K562 (cell line): ENCODE results near the gene SPHK1.

Experiments used
- ATF7 ChIP-seq: fragments of 450-650 bp; IDR thresholded peaks from 2 replicates; pipeline ENCODE4 v1.7.1; 2014; ENCODE audit warnings: mild to moderate bottlenecking, moderate library complexity
- CTCF ChIP-seq, 3 experiments: IDR thresholded peaks in 2 of 3; conservative IDR thresholded peaks in 1 of 3; 2 replicates each; pipeline ENCODE4 v1.5.1; 2011 to 2012; ENCODE audit warnings: low read length in 3 of 3, mild to moderate bottlenecking in 3 of 3, control low read depth in 2 of 3, improper control_type of control experiment in 1 of 3, inconsistent platforms in 1 of 3, low read depth in 1 of 3, mixed read lengths in 1 of 3, moderate library complexity in 1 of 3; ENCODE audit not compliant: insufficient read depth in 2 of 3
- JUN ChIP-seq, 2 experiments: sonication (generic) in 1 of 2; formaldehyde crosslinking in 1 of 2; IDR thresholded peaks; 2 replicates each; pipeline versions ENCODE4 v1.6.1 to v1.8.0; 2012 to 2022; ENCODE audit warnings: borderline replicate concordance in 2 of 2, mild to moderate bottlenecking in 2 of 2, improper control_type of control experiment in 1 of 2, low read depth in 1 of 2, low read length in 1 of 2, missing genetic modification reagents in 1 of 2
- LARP7 ChIP-seq: fragments of 450-650 bp; IDR thresholded peaks from 2 replicates; pipeline ENCODE4 v1.6.1; 2016
- SIX5 ChIP-seq, 2 experiments: IDR thresholded peaks; 2 replicates each; pipeline ENCODE4 v1.6.1; 2011; ENCODE audit warnings: low read length in 2 of 2, borderline replicate concordance in 1 of 2, low read depth in 1 of 2, mild to moderate bottlenecking in 1 of 2, moderate library complexity in 1 of 2; ENCODE audit not compliant: insufficient read depth in 1 of 2
- TAF1 ChIP-seq: IDR thresholded peaks from 2 replicates; pipeline ENCODE4 v1.6.1; 2011; ENCODE audit warnings: mild to moderate bottlenecking, low read length, moderate library complexity; ENCODE audit not compliant: insufficient read depth, control insufficient read depth, severe bottlenecking; ENCODE audit errors: extremely low read depth

- no peak for TF ChIP-seq ATF7
- no peak for TF ChIP-seq CTCF (IDR thresholded peaks at IDR 0.05 in 2 of 3, conservative IDR thresholded peaks at IDR 0.05 in 1 of 3; ENCODE audit: insufficient read depth in 2 of 3, low read depth in 1 of 3, low read length in 3 of 3)
- no peak for TF ChIP-seq LARP7
- no peak for TF ChIP-seq SIX5 (IDR thresholded peaks at IDR 0.05; ENCODE audit: borderline replicate concordance in 1 of 2, insufficient read depth in 1 of 2, low read depth in 1 of 2, low read length in 2 of 2)
- no peak for TF ChIP-seq TAF1
- no peak for TF ChIP-seq JUN (IDR thresholded peaks at IDR 0.05; ENCODE audit: borderline replicate concordance, low read depth, low read length)
- TF ChIP-seq JUN (CRISPR knock-in tag; IDR thresholded peaks at IDR 0.05; ENCODE audit: borderline replicate concordance): no peak
These were observed 21.1 kb upstream of the SPHK1 start for GRCh38 chr17:76363107-76363842.
